ENCODE results near the gene ADAMTS12. TPM values are rescaled to one million over a fixed set of nuclear protein-coding genes. Genes with fewer than 3 reads are reported as not detected.

ADAMTS12 gene
- total and polyA plus RNA-seq, 2 experiments from 2014 or later = 7.8 to 11.5 TPM

DNA sequence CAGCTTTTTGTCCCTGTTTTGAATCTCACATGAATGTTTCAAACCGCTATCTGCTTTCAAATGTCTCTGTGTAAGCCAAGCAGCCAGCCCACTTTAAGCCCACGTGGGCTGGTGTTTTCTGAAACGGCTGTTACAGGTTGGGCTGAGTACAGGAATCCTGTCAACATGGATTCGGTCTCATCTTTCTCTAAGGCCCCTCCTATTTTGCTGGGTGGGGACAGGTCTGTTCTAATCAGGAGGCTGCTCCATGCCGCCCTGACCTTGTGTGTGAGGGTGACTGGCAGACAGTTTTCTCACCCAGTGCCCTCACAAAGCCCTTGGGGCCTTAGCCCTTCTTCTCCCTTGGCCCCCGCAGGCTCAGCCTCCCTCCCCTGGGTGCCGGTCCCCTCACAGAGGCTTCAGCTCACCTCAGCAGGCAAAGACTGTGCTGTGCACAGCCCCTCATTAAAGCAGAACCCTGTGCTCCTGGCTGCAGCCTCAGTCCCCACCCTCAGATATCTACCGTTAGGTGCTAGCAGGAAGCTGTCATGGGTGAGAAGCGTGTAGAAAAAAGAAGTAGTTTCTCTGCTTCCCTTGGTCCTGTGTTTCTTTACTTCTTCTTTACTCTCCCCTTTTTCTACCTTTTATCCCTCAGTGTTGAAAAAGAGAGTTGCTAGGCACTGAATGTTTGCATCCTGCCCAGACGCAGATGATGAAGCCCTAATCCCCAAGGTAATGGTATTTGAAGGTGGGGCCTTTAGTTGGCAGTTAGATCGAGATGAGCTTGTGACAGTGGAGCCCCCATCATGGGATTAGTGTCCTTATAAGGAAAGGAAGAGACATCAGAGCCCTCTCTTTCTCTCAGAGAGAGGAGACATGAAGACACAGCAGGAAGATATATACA lies 205.7 kb downstream of the ADAMTS12 start:
- H3K79me2 ChIP-seq (ENCODE audit: insufficient read depth) = no peaks in the 10 kb centered on the region
- H3K9me3 ChIP-seq (ENCODE audit: low read depth) = no peaks in the 10 kb centered on the region
- H3K4me1 ChIP-seq (ENCODE audit: insufficient read depth) = peaks cover 25% of the 10 kb centered on the region
- no peak overlapping the region for H3K27ac ChIP-seq
- no peak overlapping the region for H3K4me2 ChIP-seq (ENCODE audit: unreplicated experiment)
- H3K27me3 ChIP-seq (replicated peaks; ENCODE audit: insufficient read depth) = no peaks in the 10 kb centered on the region
- peaks cover 10% of the 10 kb centered on the region for H3F3A ChIP-seq (ENCODE audit: insufficient read depth)
- WGBS, 2 experiments (ENCODE audit: low coverage in 1 of 2, low lambda C conversion rate in 2 of 2, missing lambda C conversion rate in 2 of 2) = 75 to 78% methylated on average over 10 to 11 of the region's 11 CpGs
- H4K20me1 ChIP-seq (ENCODE audit: insufficient read depth) = no peaks in the 10 kb centered on the region
- no peak for DNase-seq
- H3K4me3 ChIP-seq = no peak overlapping the region
- H2AFZ ChIP-seq = no peak overlapping the region
- TF ChIP-seq EZH2 (IDR thresholded peaks at IDR 0.05; ENCODE audit: insufficient read depth, poor library complexity, severe bottlenecking) = no peak
- TF ChIP-seq EZH2phosphoT487 (IDR thresholded peaks at IDR 0.05; ENCODE audit: insufficient read depth, low read depth) = no peak
- in situ Hi-C loops (cut with MboI) = no loop called here
- H3K9me2 ChIP-seq (ENCODE audit: insufficient read depth) = no peaks in the 10 kb centered on the region; the same call in 1 of the 2 replicates
- H3K36me3 ChIP-seq (ENCODE audit: low read depth) = no peaks in the 10 kb centered on the region
- no peak overlapping the region for H3K9ac ChIP-seq

DNA sequence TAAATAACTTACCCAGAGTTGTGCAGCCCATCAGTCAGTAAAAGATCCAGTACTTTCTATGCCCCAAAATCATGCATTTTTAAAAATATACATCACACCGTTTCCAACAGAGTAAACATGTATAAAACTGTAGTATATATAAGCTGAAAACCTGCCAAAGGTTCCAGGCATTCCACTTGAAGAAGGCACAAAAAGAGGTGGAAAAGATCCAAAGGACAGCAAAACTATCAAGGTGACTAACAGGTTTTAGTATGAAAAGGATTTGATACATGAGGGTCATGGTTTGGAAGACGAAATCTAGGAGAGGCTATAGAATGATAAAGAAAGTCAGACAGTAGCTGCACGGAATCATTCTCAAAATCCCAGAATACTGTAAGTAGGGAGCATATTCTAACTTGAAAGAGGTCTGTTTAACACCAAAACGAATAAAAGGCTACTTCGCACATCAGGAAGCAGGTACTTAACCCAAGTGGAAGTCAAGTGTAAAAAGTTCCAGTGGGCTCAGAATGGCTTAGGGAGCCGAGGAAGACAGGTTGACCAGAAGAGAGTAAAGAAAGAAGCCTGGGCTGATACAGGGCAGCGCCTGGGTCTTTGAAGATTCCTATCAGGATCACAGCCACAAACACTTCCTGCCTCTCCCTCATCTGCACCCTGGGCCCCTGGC lies 207.2 kb downstream of the ADAMTS12 start:
- Histone ChIP-seq H3K9me3 (ENCODE audit: low read depth) (no peaks in the 10 kb centered on the region), H3F3A (ENCODE audit: insufficient read depth) (peaks cover 5% of the 10 kb centered on the region), H3K4me3 (no peak overlapping the region), H3K9me2 (ENCODE audit: insufficient read depth) (no peaks in the 10 kb centered on the region), H3K9ac (no peak overlapping the region), H3K27ac (no peak overlapping the region), H3K4me2 (ENCODE audit: unreplicated experiment) (no peak overlapping the region), H3K36me3 (ENCODE audit: low read depth) (no peaks in the 10 kb centered on the region), H3K27me3 (replicated peaks; ENCODE audit: insufficient read depth) (no peaks in the 10 kb centered on the region), H2AFZ (no peak overlapping the region), H4K20me1 (ENCODE audit: insufficient read depth) (no peaks in the 10 kb centered on the region), H3K79me2 (ENCODE audit: insufficient read depth) (no peaks in the 10 kb centered on the region), H3K4me1 (ENCODE audit: insufficient read depth) (peaks cover 24% of the 10 kb centered on the region)
- 78 to 79% methylated on average over 7 of the region's 7 CpGs for WGBS, 2 experiments (ENCODE audit: low coverage in 1 of 2, low lambda C conversion rate in 2 of 2, missing lambda C conversion rate in 2 of 2)
- no peak for DNase-seq
- in situ Hi-C loops (cut with MboI) = no loop called here
- TF ChIP-seq EZH2phosphoT487 (IDR thresholded peaks at IDR 0.05; ENCODE audit: insufficient read depth, low read depth) (no peak), EZH2 (IDR thresholded peaks at IDR 0.05; ENCODE audit: insufficient read depth, poor library complexity, severe bottlenecking) (no peak)

DNA sequence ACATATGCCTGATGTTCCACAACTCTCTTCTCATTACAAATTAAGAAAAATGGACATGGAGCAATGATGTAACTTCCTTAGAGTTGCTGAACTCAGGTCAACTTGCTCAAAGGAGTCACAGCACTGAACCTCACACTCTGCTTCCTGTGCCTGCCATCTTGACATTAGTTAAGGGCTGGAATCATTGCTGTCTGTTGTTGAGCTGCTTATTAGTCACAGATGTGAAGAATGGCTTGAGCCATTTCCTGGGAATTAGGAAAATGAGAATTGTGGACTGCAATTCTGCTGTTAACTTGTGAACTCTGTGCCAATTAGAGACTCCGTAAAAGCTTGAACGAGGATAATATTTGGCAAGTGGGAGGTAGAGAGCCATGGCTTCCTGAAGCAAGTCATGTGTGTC lies 212.0 kb downstream of the ADAMTS12 start:
- Histone ChIP-seq H3K9ac (no peak overlapping the region), H4K20me1 (ENCODE audit: insufficient read depth) (no peaks in the 10 kb centered on the region), H3K9me2 (ENCODE audit: insufficient read depth) (no peaks in the 10 kb centered on the region), H3K27ac (peak overlapping the region; percentile 48), H3K27me3 (replicated peaks; ENCODE audit: insufficient read depth) (no peaks in the 10 kb centered on the region), H3K36me3 (ENCODE audit: low read depth) (no peaks in the 10 kb centered on the region), H3K4me2 (ENCODE audit: unreplicated experiment) (no peak overlapping the region), H2AFZ (peak overlapping the region; percentile 72), H3K4me3 (no peak overlapping the region), H3F3A (ENCODE audit: insufficient read depth) (peaks cover 11% of the 10 kb centered on the region), H3K4me1 (ENCODE audit: insufficient read depth) (peaks cover 14% of the 10 kb centered on the region; the same call in 1 of the 2 replicates), H3K9me3 (ENCODE audit: low read depth) (no peaks in the 10 kb centered on the region), H3K79me2 (ENCODE audit: insufficient read depth) (no peaks in the 10 kb centered on the region)
- WGBS, 2 experiments (ENCODE audit: low coverage in 1 of 2, low lambda C conversion rate in 2 of 2, missing lambda C conversion rate in 2 of 2) = 0 to 7% methylated on average over 2 of the region's 2 CpGs
- TF ChIP-seq EZH2 (IDR thresholded peaks at IDR 0.05; ENCODE audit: insufficient read depth, poor library complexity, severe bottlenecking) = no peak
- no peak for TF ChIP-seq EZH2phosphoT487 (IDR thresholded peaks at IDR 0.05; ENCODE audit: insufficient read depth, low read depth)
- in situ Hi-C loops (cut with MboI) = no loop called here
- peak; percentile 74 for DNase-seq

DNA sequence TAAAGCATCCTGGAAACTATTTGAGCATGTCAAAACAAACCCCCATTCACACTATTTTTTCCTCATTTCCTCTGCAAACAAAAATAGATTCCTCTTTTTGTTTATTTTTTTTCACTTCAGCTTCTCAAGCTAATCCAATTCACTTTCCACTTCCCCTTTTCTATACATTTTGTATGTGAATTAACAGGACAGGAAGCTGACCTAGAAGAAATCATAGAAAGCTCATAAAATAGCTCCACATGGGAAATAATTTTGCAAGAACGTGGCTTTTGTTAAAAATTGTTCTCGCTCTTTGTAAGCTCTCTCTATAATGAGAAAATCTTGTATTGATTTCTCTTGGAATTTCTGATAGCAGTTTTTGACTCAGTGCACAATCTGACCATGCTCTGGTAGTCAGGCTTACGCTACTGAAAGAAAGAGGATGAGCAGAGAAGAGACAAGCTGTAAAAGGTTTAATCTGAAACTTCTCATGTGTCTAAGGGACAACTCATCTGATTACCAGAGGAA lies 215.8 kb downstream of the ADAMTS12 start:
- peaks cover 14% of the 10 kb centered on the region; the same call in 1 of the 2 replicates for H3K4me1 ChIP-seq (ENCODE audit: insufficient read depth)
- H3K27ac ChIP-seq = no peak overlapping the region
- no peak overlapping the region for H3K4me3 ChIP-seq
- H3K36me3 ChIP-seq (ENCODE audit: low read depth) = no peaks in the 10 kb centered on the region
- TF ChIP-seq EZH2phosphoT487 (IDR thresholded peaks at IDR 0.05; ENCODE audit: insufficient read depth, low read depth) = no peak
- TF ChIP-seq EZH2 (IDR thresholded peaks at IDR 0.05; ENCODE audit: insufficient read depth, poor library complexity, severe bottlenecking) = no peak
- WGBS, 2 experiments (ENCODE audit: low coverage in 1 of 2, low lambda C conversion rate in 2 of 2, missing lambda C conversion rate in 2 of 2) = 79 to 80% methylated on average over 3 of the region's 3 CpGs
- no peaks in the 10 kb centered on the region for H3K27me3 ChIP-seq (replicated peaks; ENCODE audit: insufficient read depth)
- H3F3A ChIP-seq (ENCODE audit: insufficient read depth) = peaks cover 11% of the 10 kb centered on the region
- H3K9ac ChIP-seq = no peak overlapping the region
- in situ Hi-C loops (cut with MboI) = no loop called here
- H4K20me1 ChIP-seq (ENCODE audit: insufficient read depth) = no peaks in the 10 kb centered on the region
- H3K9me3 ChIP-seq (ENCODE audit: low read depth) = no peaks in the 10 kb centered on the region
- no peak for DNase-seq
- no peak overlapping the region for H3K4me2 ChIP-seq (ENCODE audit: unreplicated experiment)
- H2AFZ ChIP-seq = no peak overlapping the region
- no peaks in the 10 kb centered on the region for H3K9me2 ChIP-seq (ENCODE audit: insufficient read depth)
- no peaks in the 10 kb centered on the region for H3K79me2 ChIP-seq (ENCODE audit: insufficient read depth)

Measured in GM23248 (cell line).